Activated T-helper 1 cell treated with anti-CD3 and anti-CD28 coated beads, Interleukin-2, amount 50 U/mL, for 16 hours (primary cell): Measurements from ENCODE around the gene LHFPL5.

ENCODE experiments used
- DNase-seq, 2 donors: peaks; one replicate each; pipeline ENCODE4 v3.0.0-alpha.2; 2020; ENCODE audit warnings: low read depth in 1 of 2, low spot score in 1 of 2

Gene LHFPL5

DNA sequence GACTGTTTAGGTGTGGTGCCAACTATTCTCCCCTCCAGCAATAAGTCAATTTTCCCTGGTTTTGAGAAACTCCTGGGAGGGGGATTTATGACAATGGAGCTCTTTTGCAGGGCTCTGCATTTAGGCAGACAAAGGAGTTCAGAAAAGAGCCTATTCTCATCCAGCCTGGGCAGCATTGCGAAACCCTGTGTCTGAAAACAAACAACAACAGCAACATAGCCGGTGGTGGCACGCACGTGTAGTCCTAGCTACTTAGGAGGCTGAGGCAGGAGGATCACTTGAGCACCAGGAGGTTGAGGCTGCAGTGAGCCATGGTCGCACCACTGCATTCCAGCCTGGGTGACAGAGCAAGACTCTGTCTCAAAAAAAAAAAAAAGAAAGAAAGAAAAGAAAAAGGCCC lies 14.5 kb upstream of the LHFPL5 start:
- no peak for DNase-seq

- DNase-seq: no peak
These were observed 10.4 kb upstream of the LHFPL5 start for GRCh38 chr6:35794536-35795452.

GRCh38 chr6:35795453-35796071 lies 9.6 kb upstream of the LHFPL5 start:
- no peak for DNase-seq

- DNase-seq: no peak
These were observed 8.9 kb upstream of the LHFPL5 start for GRCh38 chr6:35796236-35796635.

GRCh38 chr6:35797837-35798526 lies 7.2 kb upstream of the LHFPL5 start:
- no peak for DNase-seq

DNA sequence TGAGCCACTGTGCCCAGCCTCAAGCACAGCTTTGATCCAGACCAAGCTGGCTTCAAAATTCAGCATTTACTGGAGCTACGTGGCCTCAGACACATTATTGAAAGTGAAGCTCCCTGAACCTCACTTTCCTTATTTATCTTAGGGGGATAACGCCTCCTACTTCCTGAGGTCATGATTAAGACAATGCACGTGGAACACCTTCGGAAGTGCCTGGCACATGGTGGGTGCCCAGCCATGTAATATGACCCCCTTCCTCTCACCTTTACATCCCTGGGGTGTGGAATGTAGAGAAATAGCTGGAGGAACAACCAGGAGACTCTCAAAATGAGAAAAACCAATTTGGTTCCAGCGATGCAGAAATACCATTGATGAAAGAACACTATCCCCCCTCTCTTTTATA lies 6.4 kb upstream of the LHFPL5 start:
- no peak for DNase-seq

DNA sequence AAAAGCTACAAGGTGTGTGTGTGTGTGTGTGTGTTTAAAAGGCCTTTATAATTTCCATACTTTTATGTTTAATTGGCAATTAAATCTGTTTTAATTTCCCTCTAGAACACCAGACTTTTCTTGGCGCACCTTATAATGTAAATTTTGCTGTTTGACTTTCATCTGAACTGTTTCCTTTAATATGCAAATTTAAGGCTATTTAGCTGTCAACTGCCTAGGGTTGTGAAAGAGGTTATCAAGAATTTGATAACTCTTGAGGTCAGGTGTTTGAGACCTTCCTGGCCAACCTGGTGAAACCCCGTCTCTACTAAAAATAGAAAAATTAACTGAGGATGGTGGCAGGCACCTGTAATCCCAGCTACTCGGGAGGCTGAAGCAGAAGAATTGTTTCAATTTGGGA lies 4.0 kb upstream of the LHFPL5 start:
- DNase-seq: no peak

DNA sequence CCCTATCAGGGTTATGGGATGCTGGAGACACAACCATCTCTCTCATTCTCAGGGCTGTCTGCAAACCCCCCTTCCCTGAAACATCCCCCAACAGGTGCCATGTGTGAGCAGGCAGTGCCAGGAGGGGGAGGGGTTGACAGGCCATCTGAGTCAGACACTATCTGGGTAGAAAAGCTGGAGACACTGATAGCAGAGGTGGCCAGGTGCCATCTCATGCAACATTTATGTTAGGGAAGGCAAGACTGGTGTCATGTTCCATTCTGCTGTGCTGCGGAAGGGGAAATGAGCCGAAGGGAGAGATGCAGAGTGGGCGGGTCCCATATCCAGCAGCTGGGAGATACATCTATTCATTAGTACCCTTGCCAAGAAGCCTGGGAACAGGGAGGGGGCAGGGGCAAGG lies 3.5 kb downstream of the LHFPL5 start:
- no peak for DNase-seq

DNA sequence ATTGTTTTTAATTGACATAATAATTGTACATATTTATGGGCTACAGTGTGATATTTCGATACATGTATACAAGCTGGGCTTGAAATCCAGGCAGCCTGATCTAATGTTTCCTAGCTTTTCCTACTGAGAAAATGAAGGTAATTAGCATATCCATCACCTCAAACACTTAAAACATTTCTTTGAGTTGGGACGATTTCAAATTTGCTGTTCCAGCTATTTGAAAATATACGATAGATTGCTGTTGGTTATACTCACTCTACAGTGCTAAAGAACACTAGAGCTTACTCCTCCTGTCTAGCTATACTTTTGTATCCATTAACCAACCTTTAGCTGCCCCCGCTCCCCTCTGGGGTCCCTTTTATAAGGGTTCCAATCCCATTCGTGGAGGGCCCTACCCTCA lies 4.7 kb downstream of the LHFPL5 start:
- no peak for DNase-seq

DNA sequence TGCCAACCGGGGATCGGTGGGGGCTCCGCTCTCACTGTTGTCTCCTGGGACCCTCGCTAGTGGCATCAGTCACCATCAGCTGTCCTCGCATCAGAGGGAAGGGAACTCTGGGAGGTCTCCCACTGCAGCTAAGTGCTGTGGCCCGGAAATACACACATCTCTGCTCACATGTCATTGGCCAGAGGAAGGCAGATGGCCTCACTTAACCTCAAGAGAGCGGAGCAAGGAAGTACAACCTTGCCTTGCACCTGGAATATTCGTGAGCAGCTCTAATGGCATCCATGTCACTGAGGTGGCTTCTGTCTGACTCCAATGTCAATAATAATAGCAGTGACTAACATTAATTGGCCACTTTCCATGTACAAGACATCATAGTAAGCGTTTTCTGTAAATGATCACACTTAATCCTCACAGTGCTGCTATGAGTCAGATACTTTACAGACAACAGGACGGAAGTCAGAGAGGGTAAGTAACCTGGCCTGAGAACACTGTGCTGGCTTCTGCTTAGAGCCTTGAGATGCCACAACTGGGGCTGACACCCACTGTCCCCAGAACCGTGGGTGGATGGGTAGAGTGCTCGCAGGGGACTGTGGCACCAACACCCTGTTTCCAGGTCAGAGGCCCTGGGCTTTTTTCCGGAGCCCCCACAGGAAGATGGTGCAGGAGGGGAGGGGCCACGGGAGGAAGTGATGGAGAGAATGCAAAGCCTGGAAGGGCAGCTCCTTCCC lies 6.0 kb downstream of the LHFPL5 start:
- no peak for DNase-seq

DNA sequence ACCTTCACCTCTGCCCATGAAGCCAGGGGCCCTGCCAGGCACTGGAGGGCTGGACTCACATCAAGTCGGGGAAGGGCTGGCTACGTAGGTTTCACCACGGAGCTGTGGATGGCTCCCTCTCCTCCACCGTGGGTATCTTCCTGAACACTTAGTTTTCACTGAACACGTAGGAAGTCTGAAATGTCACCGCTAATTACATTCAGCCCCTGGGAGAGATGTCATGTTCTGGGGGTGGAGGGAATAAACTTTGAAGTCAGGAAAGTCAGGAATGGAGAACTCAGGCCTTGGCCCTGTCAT lies 6.5 kb downstream of the LHFPL5 start:
- no peak for DNase-seq

GRCh38 chr6:35817515-35817914 lies 12.4 kb downstream of the LHFPL5 start:
- no peak for DNase-seq

DNA sequence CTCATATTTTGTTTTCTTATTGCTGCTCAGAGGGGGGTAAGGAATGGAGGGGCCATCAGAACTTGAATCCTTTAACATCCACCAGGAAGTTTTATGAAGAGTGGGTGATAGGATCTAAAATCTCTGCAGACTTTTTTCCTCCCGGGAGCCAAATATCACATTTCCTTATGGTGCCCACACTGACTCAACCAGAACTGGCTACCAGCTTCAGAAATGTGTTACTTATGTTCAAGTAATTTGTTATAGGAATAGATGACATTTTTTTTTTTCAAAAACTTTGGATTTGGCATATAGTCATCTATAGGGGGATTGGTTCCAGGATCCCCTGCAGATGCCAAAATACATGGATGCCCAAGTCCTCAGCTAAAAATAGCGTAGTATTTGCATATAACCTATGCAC lies 18.4 kb downstream of the LHFPL5 start:
- no peak for DNase-seq

DNA sequence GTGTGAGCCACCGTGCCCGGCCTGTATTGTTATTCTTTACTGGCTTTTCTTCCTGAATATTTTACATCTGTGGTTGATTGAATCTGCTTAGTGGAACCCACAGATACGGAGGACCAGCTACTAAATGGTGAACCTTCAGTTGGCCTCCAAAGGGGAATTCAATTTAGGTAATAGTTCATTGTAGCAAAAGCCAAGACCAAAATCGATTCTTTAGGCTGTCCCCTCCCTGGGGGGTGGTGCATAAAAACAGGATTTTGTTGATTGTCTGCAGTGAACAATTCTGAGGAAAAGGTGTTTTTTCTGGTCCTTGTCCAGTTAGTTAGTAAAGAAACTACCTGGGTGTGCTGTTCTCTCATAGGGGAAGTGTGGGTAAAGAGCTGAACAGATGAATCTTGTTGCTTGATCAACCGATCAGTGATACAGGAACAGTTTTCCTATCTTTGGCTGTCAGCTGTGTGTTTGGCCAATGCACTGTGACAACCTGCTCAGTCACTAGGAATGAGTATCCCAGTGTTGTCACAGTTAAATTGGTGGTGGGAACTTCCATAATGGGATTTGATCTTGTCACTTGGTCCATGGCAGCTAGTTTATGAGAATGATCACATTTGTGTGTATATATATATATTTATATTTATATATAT lies 19.5 kb downstream of the LHFPL5 start:
- no peak for DNase-seq

DNA sequence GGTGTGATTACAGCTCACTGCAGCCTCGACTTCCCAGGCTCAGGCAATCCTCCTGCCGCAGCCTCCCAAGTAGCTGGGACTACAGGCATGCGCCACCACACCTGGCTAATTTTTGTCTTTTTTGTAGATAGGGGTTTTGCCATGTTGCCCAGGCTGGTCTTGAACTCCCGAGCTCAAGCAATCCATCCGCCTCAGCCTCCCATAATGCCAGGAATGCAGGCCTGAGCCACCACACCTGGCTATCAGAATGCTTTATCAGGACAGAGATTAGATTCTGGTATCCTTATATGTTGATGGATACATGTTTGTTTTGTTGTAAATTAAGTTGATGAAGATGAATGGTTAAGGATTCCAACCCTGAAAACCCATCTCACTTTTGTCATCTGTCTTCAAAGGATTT lies 24.2 kb downstream of the LHFPL5 start:
- no peak for DNase-seq

DNA sequence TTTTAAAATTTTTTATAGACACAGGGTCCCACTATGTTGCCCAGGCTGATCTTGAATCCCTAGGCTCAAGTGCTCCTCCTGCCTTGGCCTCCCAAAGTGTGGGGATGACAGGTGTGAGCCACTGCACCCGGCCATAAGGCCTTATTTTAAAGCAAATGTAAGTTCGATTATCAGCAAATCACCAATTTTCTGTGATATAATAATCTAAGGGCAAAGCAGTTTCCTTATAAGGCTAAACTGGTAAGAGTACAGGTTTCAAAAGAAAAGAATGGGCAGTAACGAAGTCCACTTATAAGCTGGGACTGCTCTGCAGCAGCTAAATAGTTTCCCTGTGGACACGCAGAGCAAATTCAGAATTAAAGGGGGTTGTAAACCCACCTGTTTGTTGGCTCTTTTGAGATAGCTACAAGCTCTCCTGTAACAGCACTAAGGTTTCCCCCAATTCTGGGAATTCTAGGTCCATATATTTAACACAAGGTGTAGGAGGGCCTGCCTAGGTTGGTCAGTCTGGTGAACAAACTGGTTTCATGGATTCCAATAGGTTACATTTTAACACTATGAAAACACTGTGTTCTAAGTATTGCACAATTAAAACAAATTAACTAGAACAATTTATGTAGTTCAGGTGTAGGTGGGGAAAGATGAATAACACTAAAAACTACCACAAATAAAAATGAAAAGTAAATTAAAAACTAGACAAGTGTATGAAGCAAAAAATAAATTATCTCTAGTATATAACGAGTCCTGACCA lies 26.3 kb downstream of the LHFPL5 start:
- DNase-seq: no peak

GRCh38 chr6:35833536-35833935 lies 28.4 kb downstream of the LHFPL5 start:
- DNase-seq: no peak

DNA sequence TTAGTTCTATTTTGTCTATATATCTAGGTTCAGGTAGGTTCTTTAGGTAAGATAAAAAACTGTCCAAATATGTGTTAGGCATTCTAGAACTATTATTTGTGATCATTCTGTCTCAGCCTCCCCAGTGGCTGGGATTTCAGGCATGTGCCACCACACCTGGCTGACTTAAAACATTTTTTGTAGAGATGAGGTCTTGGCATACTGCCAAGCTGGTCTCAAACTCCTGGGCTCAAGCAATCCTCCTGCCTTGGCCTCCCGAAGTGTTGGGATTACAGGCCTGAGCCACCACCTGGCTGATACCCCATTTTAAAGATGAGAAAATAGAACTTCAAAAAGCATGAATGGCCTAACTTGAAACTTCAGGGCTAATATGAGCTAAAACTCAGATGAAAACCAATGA lies 33.9 kb downstream of the LHFPL5 start:
- no peak for DNase-seq

GRCh38 chr6:35842381-35842780 lies 37.2 kb downstream of the LHFPL5 start:
- DNase-seq: no peak

DNA sequence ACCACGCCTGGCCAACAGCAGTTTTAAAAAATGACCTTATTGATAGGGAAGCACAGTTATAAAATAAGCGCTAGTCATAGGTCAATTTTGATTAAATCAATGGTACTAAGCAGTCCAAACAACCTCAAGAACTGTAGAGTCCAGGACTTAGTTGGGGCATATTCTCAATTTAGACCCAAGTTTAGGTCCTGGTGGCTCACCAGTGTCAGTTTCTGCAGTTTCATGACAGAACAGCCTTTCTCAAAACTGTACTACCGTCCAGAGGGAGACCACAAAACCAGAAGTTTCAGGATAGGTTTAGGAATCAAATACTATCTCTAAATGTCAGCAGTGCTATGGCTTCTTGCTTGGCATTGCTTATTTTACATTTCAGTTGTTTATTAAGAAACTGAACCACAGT lies 39.1 kb downstream of the LHFPL5 start:
- no peak for DNase-seq

- DNase-seq: no peak
These were observed 45.1 kb downstream of the LHFPL5 start for GRCh38 chr6:35850208-35850607.
